Stimulated activated CD4-positive, alpha-beta T cell treated with anti-CD3 and anti-CD28 coated beads, Interleukin-12 subunit alpha, Interleukin-12 subunit beta, amount 100 ng/mL, for 48 hours (primary cell): ENCODE data around the gene SPECC1.

Experiments used
- DNase-seq, 3 donors: peaks; one replicate each; pipeline ENCODE4 v3.0.0-alpha.2; 2020; ENCODE audit warnings: low read depth in 2 of 3, low spot score in 1 of 3

Gene SPECC1

GRCh38 chr17:20202141-20202621 is 193.0 kb downstream of the SPECC1 start:
- no peak for DNase-seq

GRCh38 chr17:20203018-20203417 is 193.9 kb downstream of the SPECC1 start:
- DNase-seq, result no peak

DNA sequence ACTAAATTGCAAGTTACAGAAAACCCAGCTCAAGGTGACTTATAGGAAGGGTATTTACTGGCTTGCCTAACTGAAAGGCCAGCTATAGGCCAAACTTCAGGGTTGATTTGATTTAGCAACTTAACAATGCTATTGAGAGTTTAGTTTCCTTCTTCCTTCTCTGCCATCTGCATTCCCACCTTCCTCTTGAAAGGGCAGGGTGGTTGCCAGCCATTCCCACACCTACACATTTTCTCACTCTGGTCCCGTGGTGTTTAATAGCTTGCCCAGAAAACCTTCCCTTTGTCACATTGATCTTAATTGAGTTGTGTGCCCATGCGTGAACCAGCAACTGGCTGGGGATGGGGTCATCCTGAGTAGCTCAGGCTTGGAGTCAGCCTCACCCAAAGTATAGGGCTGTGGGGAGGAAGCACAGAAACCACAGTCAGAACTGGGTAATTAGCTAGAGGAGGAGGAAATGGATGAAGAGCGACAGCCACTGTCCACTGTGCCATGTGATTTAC is 194.7 kb downstream of the SPECC1 start:
- DNase-seq, result no peak

GRCh38 chr17:20205609-20206008 is 196.4 kb downstream of the SPECC1 start:
- no peak for DNase-seq

DNA sequence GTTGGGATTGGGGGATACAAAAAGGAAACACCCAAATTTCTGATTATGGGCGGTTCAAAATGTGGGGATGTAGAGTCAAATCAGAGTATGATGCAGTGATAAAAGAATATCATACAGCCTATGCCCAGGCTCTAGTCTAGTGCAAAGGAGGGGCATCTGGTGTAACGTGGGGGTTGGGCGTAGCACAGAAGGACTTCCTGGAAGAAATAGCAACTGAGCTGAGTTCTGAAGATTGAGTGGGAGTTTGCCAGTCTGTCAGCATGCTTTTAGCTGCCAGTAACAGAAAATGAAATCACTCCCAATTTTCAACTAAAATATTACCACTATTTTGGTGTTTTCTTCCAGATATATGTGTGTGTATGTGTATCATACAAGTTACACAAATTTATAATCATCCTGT is 196.9 kb downstream of the SPECC1 start:
- DNase-seq, result peak in 2 of 3 donors; percentile 15 to 35

GRCh38 chr17:20206591-20206990 is 197.4 kb downstream of the SPECC1 start:
- no peak for DNase-seq

DNA sequence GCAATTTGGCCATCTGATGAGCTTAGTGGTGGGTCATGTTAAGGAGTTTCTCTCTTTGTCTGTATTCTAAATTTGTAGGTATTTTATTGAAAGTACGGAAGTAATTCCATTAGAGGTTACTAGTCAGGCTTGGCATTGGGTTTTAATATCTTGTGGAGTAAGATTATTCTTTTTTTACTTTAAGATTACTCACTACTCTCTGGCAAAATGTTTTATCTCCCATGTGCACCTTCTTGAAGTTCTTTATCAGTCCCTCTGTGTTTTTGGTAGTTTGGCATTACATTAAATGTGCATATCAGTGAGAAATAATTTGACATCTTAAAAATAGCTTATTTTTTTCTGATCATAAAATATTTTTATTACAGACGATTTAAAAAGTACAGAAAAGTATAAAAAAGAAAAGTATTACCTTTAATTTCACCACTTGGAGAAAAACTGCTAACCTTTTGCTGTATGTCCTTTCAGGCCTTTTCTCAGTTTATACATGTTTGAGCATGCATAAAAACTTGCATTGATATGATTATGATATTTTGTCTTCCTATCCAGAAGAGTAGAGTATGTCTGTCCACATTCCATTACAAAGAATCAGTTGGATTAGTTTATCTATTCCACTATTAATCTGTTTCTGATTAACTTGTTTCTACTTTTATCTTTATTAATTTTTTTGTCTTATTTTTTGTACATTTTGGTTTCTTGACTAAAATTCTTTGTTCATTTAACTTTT is 198.3 kb downstream of the SPECC1 start:
- no peak for DNase-seq

DNA sequence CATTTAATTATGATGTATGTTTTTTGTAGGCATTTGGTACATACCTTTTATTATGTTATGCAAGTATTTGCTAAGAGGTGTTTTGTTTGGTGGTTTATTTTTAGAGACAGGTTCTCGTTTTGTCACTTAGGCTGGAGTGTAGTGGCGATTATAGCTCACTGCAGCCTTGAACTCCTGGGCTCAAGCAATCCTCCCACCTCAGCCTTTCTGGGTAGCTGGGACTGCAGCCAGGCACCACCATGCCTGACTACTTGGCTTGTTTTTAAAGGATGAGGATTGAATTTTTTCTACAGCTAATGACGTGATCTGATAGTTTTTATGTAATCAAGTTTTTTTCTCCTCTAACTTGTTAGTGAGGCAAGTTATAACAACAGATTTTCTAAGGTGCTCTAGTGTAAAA is 199.6 kb downstream of the SPECC1 start:
- DNase-seq, result no peak

DNA sequence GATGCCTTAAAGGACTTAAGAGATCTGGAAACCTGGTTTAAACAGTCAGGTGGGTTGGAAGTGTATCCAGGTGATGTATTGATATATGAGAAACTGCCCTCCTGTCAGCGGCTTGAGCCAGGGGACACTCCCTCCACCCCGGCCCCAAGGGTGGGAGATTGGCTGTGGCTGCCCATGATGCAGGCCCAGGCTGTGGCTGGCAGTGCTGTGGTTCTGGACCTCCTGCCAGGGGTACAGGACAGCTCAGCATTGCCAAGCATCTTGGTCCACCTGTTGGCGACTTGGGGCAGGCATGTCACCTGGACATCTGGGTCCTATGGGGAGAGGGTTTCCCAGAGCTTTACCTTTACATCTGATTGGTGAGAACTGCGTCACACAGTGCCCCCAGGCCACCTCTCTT is 201.0 kb downstream of the SPECC1 start:
- no peak for DNase-seq

GRCh38 chr17:20210614-20211013 is 201.5 kb downstream of the SPECC1 start:
- DNase-seq, result no peak

- DNase-seq, result no peak
Measured at GRCh38 chr17:20211246-20211645, 202.1 kb downstream of the SPECC1 start.

DNA sequence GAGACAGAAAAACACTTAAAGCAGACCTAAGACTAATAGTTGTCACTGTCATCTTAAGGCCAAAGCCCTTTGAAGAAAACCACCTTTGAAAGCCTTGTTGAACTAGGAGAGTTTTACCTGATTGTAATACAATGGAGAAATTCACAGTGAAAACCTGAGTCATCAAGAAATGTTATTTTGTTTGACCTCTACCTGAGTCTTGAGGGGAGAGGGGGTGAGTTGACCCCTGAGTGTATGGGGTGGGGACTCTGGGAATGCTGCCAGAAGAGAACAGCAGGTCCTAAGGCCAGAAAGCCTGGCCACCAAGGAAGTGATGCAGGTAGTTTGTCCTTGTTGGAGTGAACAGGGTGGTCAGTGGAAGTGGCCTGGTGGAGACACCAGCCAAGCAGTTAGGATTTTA is 204.3 kb downstream of the SPECC1 start:
- no peak for DNase-seq

DNA sequence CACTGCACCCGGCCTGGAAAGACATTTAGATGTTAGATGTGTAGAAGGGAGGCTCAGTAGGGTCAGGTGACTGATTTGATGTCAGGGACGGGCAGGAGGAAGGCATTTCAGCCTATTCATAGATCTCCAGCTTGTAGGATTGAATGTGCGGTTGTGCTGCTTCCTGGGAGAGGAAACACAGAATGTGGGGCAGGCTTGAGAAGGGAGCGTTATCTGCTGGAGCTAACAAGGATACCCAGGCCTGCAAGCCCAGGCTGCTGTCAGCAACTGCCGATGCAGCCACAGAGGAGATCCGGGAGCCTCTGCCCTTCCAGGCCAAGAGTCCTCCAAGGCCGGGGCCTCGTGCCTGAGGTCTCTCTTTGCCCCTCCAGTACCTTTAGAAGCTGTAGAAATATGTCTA is 205.6 kb downstream of the SPECC1 start:
- no peak for DNase-seq

DNA sequence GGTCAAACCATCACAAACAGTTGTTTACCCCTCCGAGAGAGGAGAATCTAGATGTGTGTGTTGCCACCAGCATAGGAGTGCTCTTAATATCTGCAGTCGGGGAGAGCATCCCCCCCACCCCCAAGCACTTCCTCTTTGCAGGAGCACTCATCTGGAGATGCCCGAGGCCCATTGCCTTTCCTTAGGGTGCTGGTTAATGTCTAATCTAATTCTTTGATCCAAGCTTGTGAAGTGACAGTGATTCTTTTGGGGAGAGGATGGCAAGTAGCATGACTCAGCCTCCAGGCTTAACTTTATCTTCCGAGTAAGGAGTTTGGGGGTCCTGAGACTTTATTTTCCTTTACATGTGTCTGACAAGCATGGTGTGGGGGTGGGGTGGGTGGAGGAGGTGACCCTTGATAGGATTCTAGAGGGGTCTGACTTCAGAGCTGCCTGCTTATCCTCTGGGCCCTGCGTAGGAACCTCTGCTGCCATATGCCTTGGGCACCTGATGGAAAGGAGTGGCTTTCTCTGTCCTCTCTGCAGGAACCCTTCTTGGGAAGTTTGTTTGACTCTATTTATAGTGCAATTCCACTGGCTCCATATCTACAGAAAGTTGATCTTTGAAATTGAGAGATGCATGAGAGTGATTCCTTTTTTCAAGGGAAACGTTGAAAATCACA is 207.1 kb downstream of the SPECC1 start:
- DNase-seq, result no peak

DNA sequence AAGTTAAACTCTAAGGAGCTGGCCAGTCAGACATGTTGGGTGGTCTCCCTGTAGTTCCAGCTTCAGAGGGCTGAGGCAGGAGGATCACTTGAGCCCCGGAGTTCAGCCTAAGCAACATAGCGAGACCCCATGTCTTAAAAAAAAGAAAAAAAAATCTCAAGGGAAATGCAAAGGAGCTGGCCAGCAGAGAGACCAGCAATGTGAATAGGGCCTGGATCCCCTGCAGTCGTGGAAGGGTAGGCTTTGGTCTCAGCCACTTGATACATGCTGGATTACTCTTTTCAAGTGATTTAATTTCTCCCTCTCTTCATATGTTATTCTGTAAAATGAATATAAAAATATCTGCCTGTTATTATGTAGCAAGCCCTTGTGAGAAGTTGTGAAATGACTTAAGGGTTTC is 207.7 kb downstream of the SPECC1 start:
- DNase-seq, result no peak

DNA sequence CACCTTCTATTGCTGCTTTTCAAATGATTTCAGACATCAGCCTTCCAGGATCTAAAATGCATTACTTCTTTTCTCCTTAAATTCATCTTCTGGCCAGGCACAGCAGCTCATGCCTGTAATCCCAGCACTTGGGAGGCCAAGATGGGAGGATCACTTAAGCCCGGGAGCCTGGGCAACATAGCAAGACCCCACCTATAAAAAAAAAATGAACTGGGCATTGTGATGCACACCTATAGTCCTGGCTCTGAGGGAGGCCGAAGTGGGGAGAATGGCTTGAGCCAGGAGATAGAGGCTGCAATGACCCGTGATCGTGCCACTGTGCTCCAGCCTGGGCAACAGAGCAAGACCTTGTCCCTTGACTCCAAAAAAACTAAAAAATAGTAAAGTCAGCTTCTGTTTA is 208.5 kb downstream of the SPECC1 start:
- no peak for DNase-seq

- DNase-seq, result no peak
Measured at GRCh38 chr17:20218272-20218671, 209.1 kb downstream of the SPECC1 start.

DNA sequence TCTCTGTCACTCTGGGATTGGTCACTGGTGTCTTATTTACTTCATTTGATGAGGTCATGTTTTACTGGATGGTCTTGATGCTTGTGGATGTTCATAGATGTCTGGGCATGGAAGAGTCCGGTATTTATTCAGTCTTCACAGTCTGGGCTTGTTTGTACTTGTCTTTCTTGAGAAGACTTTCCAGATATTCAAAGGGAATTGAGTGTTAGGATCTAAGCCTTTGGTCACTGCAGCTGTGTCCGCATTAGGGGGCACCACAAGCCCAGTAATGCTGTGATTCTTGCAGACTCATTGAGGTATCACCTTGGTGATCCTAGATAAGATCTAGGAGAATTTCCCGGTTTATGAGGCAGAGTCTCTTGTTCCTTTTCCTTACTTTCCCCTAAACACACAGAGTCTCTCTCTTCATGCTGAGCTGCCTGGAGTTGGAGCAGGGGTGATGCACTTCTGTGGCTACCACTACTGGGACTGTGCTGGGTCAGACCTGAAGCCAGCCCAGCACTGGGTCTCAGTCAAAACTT is 214.7 kb downstream of the SPECC1 start:
- no peak for DNase-seq

GRCh38 chr17:20224379-20224778 is 215.2 kb downstream of the SPECC1 start:
- DNase-seq, result no peak

GRCh38 chr17:20225162-20226115 is 216.3 kb downstream of the SPECC1 start:
- no peak for DNase-seq

DNA sequence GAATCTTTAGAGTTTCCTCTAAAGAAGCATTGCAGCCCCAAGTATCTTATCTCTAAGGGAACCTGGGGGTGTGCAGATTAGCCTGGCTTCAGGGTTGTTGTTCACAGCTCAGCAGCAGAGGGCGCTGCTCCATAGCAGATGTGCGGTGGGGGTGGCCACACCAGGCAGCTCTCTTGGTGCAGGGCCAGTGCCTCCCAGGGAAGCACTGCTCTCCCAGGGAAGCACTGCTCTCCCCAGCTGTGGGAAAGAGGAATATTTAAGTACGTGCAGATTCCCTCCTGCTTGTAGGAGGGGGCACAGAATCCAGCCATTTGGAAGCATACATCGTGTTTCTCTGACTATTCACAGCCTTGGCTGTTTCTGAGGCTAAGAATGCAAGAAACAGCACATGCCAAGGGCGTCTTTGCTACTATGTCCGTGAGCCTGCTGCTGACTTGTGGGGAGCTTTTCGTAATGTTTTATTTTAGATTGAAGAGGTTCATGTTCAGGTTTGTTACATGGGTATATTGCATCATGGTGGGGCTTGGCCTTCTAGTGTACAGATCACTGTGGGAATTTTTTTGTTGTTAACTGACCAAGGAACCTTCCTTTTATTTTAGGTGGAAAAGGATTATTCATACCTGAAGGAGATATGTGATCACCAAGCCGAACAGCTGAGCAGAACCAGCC is 217.8 kb downstream of the SPECC1 start:
- DNase-seq, result peak; percentile 66 to 78 (median 69)
